ENCODE measurements around the gene USPL1. TPM values are rescaled to one million over a fixed set of nuclear protein-coding genes. Genes with fewer than 3 reads are reported as not detected.

Gene USPL1
- total RNA-seq, 2 donors from 2014 or later = 17.9 to 19.3 TPM

- Mint-ChIP-seq H3K27ac (no peak overlapping the region), H3K27me3 (ENCODE audit: insufficient read depth) (no peaks in the 10 kb centered on the region), H3K4me3 (no peak overlapping the region), H3K36me3 (ENCODE audit: low read depth) (no peaks in the 10 kb centered on the region), H3K4me1 (peaks cover 22% of the 10 kb centered on the region), H3K9me3 (no peaks in the 10 kb centered on the region)
- Histone ChIP-seq H3K9me3 (ENCODE audit: control insufficient read depth, low read length) (no peaks in the 10 kb centered on the region), H3K4me3 (ENCODE audit: low read length) (no peak overlapping the region), H3K9ac (ENCODE audit: extremely low read depth, low read length, poor library complexity, severe bottlenecking) (no peak overlapping the region), H3K36me3 (ENCODE audit: control insufficient read depth, insufficient read depth, low read length) (no peaks in the 10 kb centered on the region), H3K27ac (ENCODE audit: low read depth, low read length) (no peak overlapping the region), H3K27me3 (ENCODE audit: control insufficient read depth, insufficient read depth, low read length, poor library complexity, severe bottlenecking) (no peaks in the 10 kb centered on the region), H3K4me1 (ENCODE audit: control insufficient read depth, insufficient read depth, low read length) (peaks cover 15% of the 10 kb centered on the region)
- no peak for DNase-seq
- TF ChIP-seq CTCF (conservative IDR thresholded peaks at IDR 0.05) = no peak
- WGBS, 2 experiments (ENCODE audit: insufficient coverage in 1 of 2, insufficient read length in 1 of 2) = 82 to 90% methylated on average over 1 of the region's 1 CpG
These were observed 47.9 kb downstream of the USPL1 start for GRCh38 chr13:30665638-30666037.

- peaks cover 17% of the 10 kb centered on the region for H3K4me1 Mint-ChIP-seq
- no peak overlapping the region for H3K27ac ChIP-seq (ENCODE audit: low read depth, low read length)
- no peaks in the 10 kb centered on the region for H3K9me3 Mint-ChIP-seq
- TF ChIP-seq CTCF (conservative IDR thresholded peaks at IDR 0.05) = no peak
- H3K4me1 ChIP-seq (ENCODE audit: control insufficient read depth, insufficient read depth, low read length) = peaks cover 10% of the 10 kb centered on the region
- no peak overlapping the region for H3K9ac ChIP-seq (ENCODE audit: extremely low read depth, low read length, poor library complexity, severe bottlenecking)
- DNase-seq = peak; percentile 74
- H3K27me3 ChIP-seq (ENCODE audit: control insufficient read depth, insufficient read depth, low read length, poor library complexity, severe bottlenecking) = no peaks in the 10 kb centered on the region
- no peaks in the 10 kb centered on the region for H3K36me3 Mint-ChIP-seq (ENCODE audit: low read depth)
- H3K27me3 Mint-ChIP-seq (ENCODE audit: insufficient read depth) = peaks cover 3% of the 10 kb centered on the region
- H3K36me3 ChIP-seq (ENCODE audit: control insufficient read depth, insufficient read depth, low read length) = no peaks in the 10 kb centered on the region
- no peak overlapping the region for H3K4me3 ChIP-seq (ENCODE audit: low read length)
- H3K27ac Mint-ChIP-seq = no peak overlapping the region
- H3K4me3 Mint-ChIP-seq = no peak overlapping the region
- no peaks in the 10 kb centered on the region for H3K9me3 ChIP-seq (ENCODE audit: control insufficient read depth, low read length)
- 60 to 75% methylated on average over 8 of the region's 8 CpGs for WGBS, 2 experiments (ENCODE audit: insufficient coverage in 1 of 2, insufficient read length in 1 of 2)
These were observed 48.4 kb downstream of the USPL1 start for GRCh38 chr13:30666113-30666512.

- Mint-ChIP-seq H3K4me3 (no peak overlapping the region), H3K9me3 (no peaks in the 10 kb centered on the region), H3K36me3 (ENCODE audit: low read depth) (no peaks in the 10 kb centered on the region), H3K4me1 (peaks cover 11% of the 10 kb centered on the region), H3K27me3 (ENCODE audit: insufficient read depth) (peaks cover 3% of the 10 kb centered on the region), H3K27ac (peak overlapping the region; percentile 22)
- Histone ChIP-seq H3K9me3 (ENCODE audit: control insufficient read depth, low read length) (no peaks in the 10 kb centered on the region), H3K27me3 (ENCODE audit: control insufficient read depth, insufficient read depth, low read length, poor library complexity, severe bottlenecking) (no peaks in the 10 kb centered on the region), H3K36me3 (ENCODE audit: control insufficient read depth, insufficient read depth, low read length) (no peaks in the 10 kb centered on the region), H3K4me3 (ENCODE audit: low read length) (no peak overlapping the region), H3K9ac (ENCODE audit: extremely low read depth, low read length, poor library complexity, severe bottlenecking) (no peak overlapping the region), H3K4me1 (ENCODE audit: control insufficient read depth, insufficient read depth, low read length) (peaks cover 4% of the 10 kb centered on the region), H3K27ac (ENCODE audit: low read depth, low read length) (no peak overlapping the region)
- 94 to 100% methylated on average over 2 to 3 of the region's 4 CpGs for WGBS, 2 experiments (ENCODE audit: insufficient coverage in 1 of 2, insufficient read length in 1 of 2)
- no peak for TF ChIP-seq CTCF (conservative IDR thresholded peaks at IDR 0.05)
- DNase-seq = no peak
These were observed 49.3 kb downstream of the USPL1 start for GRCh38 chr13:30667014-30667413.

Data from endodermal cell (in vitro differentiated cells).